SK-N-SH (cell line): ENCODE results near the gene ULK1. TPM values are rescaled to one million over a fixed set of nuclear protein-coding genes. Genes with fewer than 3 reads are reported as not detected.

ENCODE experiments used
- CTCF ChIA-PET: fragments of 300-600, 350-600 bp; formaldehyde crosslinking; extraction: SDS; loops from one replicate; lab custom pipeline; 2021; lab: Yijun Ruan, JAX
- POLR2A ChIA-PET: fragments of 350-600 bp; sonication (Branson Sonifier 250); formaldehyde crosslinking; extraction: SDS; loops from one replicate; lab custom pipeline; 2020; ENCODE audit warnings: antibody characterized with exemption, inconsistent platforms; lab: Yijun Ruan, JAX
- DNase-seq: peaks from one replicate; pipeline ENCODE4 v3.0.0; 2012
- H2AFZ ChIP-seq: fragments of 200-600 bp; sonication (generic); 2 replicates; pipeline ENCODE4 v1.8.1; 2016; ENCODE audit warnings: antibody characterized with exemption, mild to moderate bottlenecking, low read depth
- H3F3A ChIP-seq: fragments of 200-600 bp; sonication (generic); replicated peaks from 2 replicates; pipeline ENCODE3; 2016; ENCODE audit warnings: antibody characterized with exemption, mild to moderate bottlenecking; ENCODE audit not compliant: insufficient read depth
- H3K27ac ChIP-seq, 2 experiments: fragments of 200-500 bp in 1 of 2; fragments of 200-600 bp in 1 of 2; sonication (Bioruptor generic) in 1 of 2; sonication (generic), shearing (Covaris generic) in 1 of 2; 2 replicates each; pipeline versions ENCODE4 v1.5.1 to v1.6.1; 2014 to 2016; ENCODE audit warnings: low read depth in 2 of 2, inconsistent platforms in 1 of 2, low read length in 1 of 2, mild to moderate bottlenecking in 1 of 2, mixed read lengths in 1 of 2
- H3K27me3 ChIP-seq: fragments of 200-600 bp; sonication (generic), shearing (Covaris generic); 2 replicates; pipeline ENCODE4 v1.6.1; 2016; ENCODE audit warnings: mixed run types; ENCODE audit not compliant: insufficient read depth
- H3K36me3 ChIP-seq, 2 experiments: fragments of 200-500 bp in 1 of 2; fragments of 200-600 bp in 1 of 2; sonication (Bioruptor generic) in 1 of 2; sonication (generic) in 1 of 2; replicated peaks in 1 of 2; 2 replicates each; pipeline versions ENCODE3 to v1.5.1; 2014 to 2016; ENCODE audit warnings: low read length in 1 of 2, mild to moderate bottlenecking in 1 of 2; ENCODE audit not compliant: insufficient read depth in 2 of 2, control insufficient read depth in 1 of 2
- H3K4me1 ChIP-seq, 2 experiments: fragments of 200-500 bp in 1 of 2; fragments of 200-600 bp in 1 of 2; sonication (Bioruptor generic) in 1 of 2; sonication (generic), shearing (Covaris generic) in 1 of 2; 2 replicates each; pipeline versions ENCODE4 v1.5.1 to v1.6.1; 2014 to 2016; ENCODE audit warnings: low read depth in 1 of 2, low read length in 1 of 2, mixed run types in 1 of 2; ENCODE audit not compliant: insufficient read depth in 2 of 2, control insufficient read depth in 1 of 2
- H3K4me2 ChIP-seq: fragments of 200-600 bp; sonication (generic), shearing (Covaris generic); 2 replicates; pipeline ENCODE4 v1.6.1; 2017; ENCODE audit warnings: mixed run types
- H3K4me3 ChIP-seq, 2 experiments: fragments of 200-500 bp in 1 of 2; fragments of 200-600 bp in 1 of 2; sonication (Bioruptor generic) in 1 of 2; sonication (generic), shearing (Covaris generic) in 1 of 2; 2 replicates each; pipeline versions ENCODE4 v1.5.1 to v1.8.1; 2014 to 2016; ENCODE audit warnings: low read depth in 2 of 2, inconsistent platforms in 1 of 2, low read length in 1 of 2, mild to moderate bottlenecking in 1 of 2, mixed read lengths in 1 of 2, moderate library complexity in 1 of 2
- H3K79me2 ChIP-seq: fragments of 200-600 bp; sonication (generic); 2 replicates; pipeline ENCODE4 v1.8.1; 2017; ENCODE audit warnings: mild to moderate bottlenecking; ENCODE audit not compliant: insufficient read depth
- H3K9ac ChIP-seq: fragments of 200-600 bp; sonication (generic); 2 replicates; pipeline ENCODE4 v1.6.1; 2017; ENCODE audit warnings: mixed run types
- H3K9me2 ChIP-seq: fragments of 200-600 bp; sonication (generic); 2 replicates; pipeline ENCODE4 v1.6.1; 2017; ENCODE audit warnings: mixed run types
- H3K9me3 ChIP-seq: fragments of 200-600 bp; sonication (generic); 2 replicates; pipeline ENCODE4 v1.6.1; 2017; ENCODE audit warnings: mixed run types, mild to moderate bottlenecking, moderate library complexity
- H4K20me1 ChIP-seq: fragments of 200-600 bp; sonication (generic); 2 replicates; pipeline ENCODE4 v1.6.1; 2017; ENCODE audit warnings: mild to moderate bottlenecking, mixed run types; ENCODE audit not compliant: insufficient read depth
- CTCF ChIP-seq: fragments of 200-600 bp; sonication (generic); IDR thresholded peaks from 2 replicates; pipeline ENCODE4 v1.6.1; 2017; ENCODE audit warnings: antibody characterized with exemption, mild to moderate bottlenecking, moderate library complexity
- EP300 ChIP-seq, 2 experiments: IDR thresholded peaks; 2 replicates each; pipeline versions ENCODE4 v1.4.0 to v1.6.1; 2012; ENCODE audit warnings: borderline replicate concordance in 1 of 2, low read depth in 1 of 2, low read length in 1 of 2
- FOSL2 ChIP-seq: IDR thresholded peaks from 2 replicates; pipeline ENCODE4 v1.4.0; 2012; ENCODE audit warnings: low read depth, mild to moderate bottlenecking, moderate library complexity, borderline replicate concordance
- GATA2 ChIP-seq: sonication (generic); formaldehyde crosslinking; IDR thresholded peaks from 2 replicates; pipeline ENCODE4 v1.5.0; 2020; ENCODE audit warnings: mild to moderate bottlenecking, missing genetic modification reagents
- JUND ChIP-seq: IDR thresholded peaks from 2 replicates; pipeline ENCODE4 v1.4.0; 2012
- MAX ChIP-seq: IDR thresholded peaks from 2 replicates; pipeline ENCODE4 v1.4.0; 2012; ENCODE audit warnings: low read depth
- NRF1 ChIP-seq: IDR thresholded peaks from 2 replicates; pipeline ENCODE4 v1.6.1; 2012; ENCODE audit warnings: low read depth, mild to moderate bottlenecking, low read length
- REST ChIP-seq: IDR thresholded peaks from 2 replicates; pipeline ENCODE4 v1.6.1; 2012; ENCODE audit warnings: mild to moderate bottlenecking, low read depth, low read length, moderate library complexity
- RFX5 ChIP-seq: IDR thresholded peaks from 2 replicates; pipeline ENCODE4 v1.6.1; 2012; ENCODE audit warnings: mild to moderate bottlenecking, improper control_type of control experiment, low read length
- RXRA ChIP-seq: IDR thresholded peaks from 2 replicates; pipeline ENCODE4 v1.4.0; 2012; ENCODE audit warnings: low read depth, mild to moderate bottlenecking, borderline replicate concordance
- SIN3A ChIP-seq: IDR thresholded peaks from 2 replicates; pipeline ENCODE4 v1.6.1; 2012; ENCODE audit warnings: low read depth, mild to moderate bottlenecking, low read length, moderate library complexity, borderline replicate concordance
- TAF1 ChIP-seq: IDR thresholded peaks from 2 replicates; pipeline ENCODE4 v1.6.1; 2012; ENCODE audit warnings: low read depth, mild to moderate bottlenecking, low read length, moderate library complexity, borderline replicate concordance
- TCF12 ChIP-seq: IDR thresholded peaks from 2 replicates; pipeline ENCODE4 v1.4.0; 2012
- USF1 ChIP-seq: IDR thresholded peaks from 2 replicates; pipeline ENCODE4 v1.4.0; 2012; ENCODE audit warnings: low read depth, borderline replicate concordance
- YY1 ChIP-seq: IDR thresholded peaks from 2 replicates; pipeline ENCODE4 v1.4.0; 2012; ENCODE audit warnings: low read depth, mild to moderate bottlenecking
- ZBTB33 ChIP-seq: IDR thresholded peaks from 2 replicates; pipeline ENCODE4 v1.4.0; 2012; ENCODE audit warnings: low read depth, borderline replicate concordance
- WGBS: methylation state at CpG from one replicate; pipeline ENCODE4 v1.1.6; 2017; ENCODE audit warnings: low lambda C conversion rate; 5-methylcytosine and 5-hydroxymethylcytosine counted together
- polyA plus RNA-seq, 3 experiments: library from polyadenylated mRNA; depleted of rRNA; stranded (reverse); fragments of >200 nt; gene quantifications; 2 replicates each; pipeline ENCODE4 v1.2.3, GENCODE V29; 2012

ULK1 gene
- polyA plus RNA-seq, 1 of the 3 experiments (the other 2 are of a cell fraction): 10.7 TPM

GRCh38 chr12:131915000-131915689 is 20.7 kb downstream of the ULK1 start:
- Histone ChIP-seq H3K36me3 (peaks cover 4 to 55% of the 10 kb centered on the region in 2 experiments), H3K9me2 (no peaks in the 10 kb centered on the region), H3K4me3 (no peak overlapping the region), H3K4me2 (no peak overlapping the region), H3K27me3 (no peaks in the 10 kb centered on the region), H3K9me3 (no peaks in the 10 kb centered on the region), H3K79me2 (0 out of 2 replicates have a peak, but pooled peaks cover 4% of the 10 kb centered on the region), H4K20me1 (no peaks in the 10 kb centered on the region), H3F3A (no peaks in the 10 kb centered on the region), H3K27ac (no peak overlapping the region; a peak in 1 of 4 replicates), H3K4me1 (peaks cover 9 to 27% of the 10 kb centered on the region in 2 experiments; a peak in 2 of 4 replicates), H2AFZ (no peak overlapping the region), H3K9ac (no peak overlapping the region)
- POLR2A ChIA-PET: no interaction called here
- DNase-seq: no peak
- TF ChIP-seq TAF1 (no peak), USF1 (no peak), YY1 (no peak), SIN3A (no peak), REST (no peak), EP300 (IDR thresholded peaks at IDR 0.05; ENCODE audit: borderline replicate concordance in 1 of 2, low read depth in 1 of 2, low read length in 1 of 2) (no peak), GATA2 (no peak), RXRA (no peak), ZBTB33 (no peak), NRF1 (no peak), TCF12 (no peak), FOSL2 (no peak), JUND (no peak), MAX (no peak), RFX5 (no peak), CTCF (no peak)
- CTCF ChIA-PET: interaction anchor here (1.0 to 3.2 kb wide), 2 partner anchors 8 to 78 kb away, joined by 3 to 11 read pairs; no protein-coding TSS in a partner anchor
- WGBS: 94% methylated on average over 8 of the region's 20 CpGs
